NCI-H524 treated with DMSO at 0.1 percent for 48 hours (cell line): ENCODE data around the gene DAGLA.
"Not testable (repeated sequence)": the region's sequence is repeated elsewhere in the genome, so short reads cannot be mapped to it uniquely, and the experiment has no call there.

Experiments
- DNase-seq: peaks from one replicate; lab custom pipeline; 2025; lab: John Stamatoyannopoulos, UW

The DAGLA gene

GRCh38 chr11:61666684-61667297 is 13.4 kb upstream of the DAGLA start:
- DNase-seq, result no peak

GRCh38 chr11:61667684-61668305 is 12.4 kb upstream of the DAGLA start:
- DNase-seq, result no peak

- no peak for DNase-seq
These were observed 10.8 kb upstream of the DAGLA start for GRCh38 chr11:61669417-61669816.

- no peak for DNase-seq
These were observed 9.6 kb upstream of the DAGLA start for GRCh38 chr11:61670626-61671025.

- no peak for DNase-seq
These were observed 8.7 kb upstream of the DAGLA start for GRCh38 chr11:61671527-61671926.

GRCh38 chr11:61673946-61674467 is 6.2 kb upstream of the DAGLA start:
- not testable (repeated sequence) for DNase-seq

- DNase-seq, result no peak
These were observed 4.4 kb upstream of the DAGLA start for GRCh38 chr11:61675826-61676225.

- peak; percentile 19 for DNase-seq
These were observed 895 bp upstream of the DAGLA start for GRCh38 chr11:61679296-61679695.

- DNase-seq, result no peak
These were observed 531 bp downstream of the DAGLA start for GRCh38 chr11:61680622-61681221.

- no peak for DNase-seq
These were observed 2.0 kb downstream of the DAGLA start for GRCh38 chr11:61682093-61682732.

- DNase-seq, result no peak
These were observed 2.9 kb downstream of the DAGLA start for GRCh38 chr11:61682906-61683675.

- DNase-seq, result no peak
These were observed 4.0 kb downstream of the DAGLA start for GRCh38 chr11:61683961-61684869.

- no peak for DNase-seq
These were observed 4.9 kb downstream of the DAGLA start for GRCh38 chr11:61684870-61685616.

- DNase-seq, result no peak
These were observed 5.4 kb downstream of the DAGLA start for GRCh38 chr11:61685617-61685967.

GRCh38 chr11:61686066-61686465 is 5.9 kb downstream of the DAGLA start:
- no peak for DNase-seq

GRCh38 chr11:61686469-61686868 is 6.3 kb downstream of the DAGLA start:
- DNase-seq, result no peak

GRCh38 chr11:61687420-61687819 is 7.2 kb downstream of the DAGLA start:
- no peak for DNase-seq

- DNase-seq, result no peak
These were observed 8.4 kb downstream of the DAGLA start for GRCh38 chr11:61688365-61689163.

GRCh38 chr11:61689164-61689496 is 8.9 kb downstream of the DAGLA start:
- no peak for DNase-seq
